ENCODE results near the gene SMIM38.

The SMIM38 gene

GRCh38 chr11:69155302-69156234 is at the start of gene SMIM38:
Gene SMIM38 (plus strand): TSS chr11:69155935. CDS start chr11:69157847, 1,912 bp downstream.
- no peak for DNase-seq

- no peak for DNase-seq
These were observed 49.5 kb upstream of the SMIM38 start for GRCh38 chr11:69106031-69106811.

GRCh38 chr11:69107413-69107812 is 48.3 kb upstream of the SMIM38 start:
- DNase-seq: no peak

GRCh38 chr11:69108030-69108429 is 47.7 kb upstream of the SMIM38 start:
- no peak for DNase-seq

- no peak for DNase-seq
These were observed 47.2 kb upstream of the SMIM38 start for GRCh38 chr11:69108559-69108958.

- no peak for DNase-seq
These were observed 46.6 kb upstream of the SMIM38 start for GRCh38 chr11:69109101-69109500.

GRCh38 chr11:69110451-69110850 is 45.3 kb upstream of the SMIM38 start:
- no peak for DNase-seq

- no peak for DNase-seq
These were observed 43.9 kb upstream of the SMIM38 start for GRCh38 chr11:69111624-69112542.

- DNase-seq: no peak
These were observed 42.5 kb upstream of the SMIM38 start for GRCh38 chr11:69113226-69113625.

- no peak for DNase-seq
These were observed 41.9 kb upstream of the SMIM38 start for GRCh38 chr11:69113646-69114340.

GRCh38 chr11:69114362-69114761 is 41.4 kb upstream of the SMIM38 start:
- DNase-seq: no peak

- DNase-seq: no peak
These were observed 40.8 kb upstream of the SMIM38 start for GRCh38 chr11:69114811-69115523.

GRCh38 chr11:69115586-69116560 is 39.9 kb upstream of the SMIM38 start:
- DNase-seq: no peak

GRCh38 chr11:69116671-69117070 is 39.1 kb upstream of the SMIM38 start:
- DNase-seq: no peak

- DNase-seq: no peak
These were observed 36.5 kb upstream of the SMIM38 start for GRCh38 chr11:69119190-69119589.

GRCh38 chr11:69120096-69120875 is 35.4 kb upstream of the SMIM38 start:
- DNase-seq: no peak

GRCh38 chr11:69121021-69121420 is 34.7 kb upstream of the SMIM38 start:
- DNase-seq: no peak

- no peak for DNase-seq
These were observed 34.0 kb upstream of the SMIM38 start for GRCh38 chr11:69121621-69122325.

- no peak for DNase-seq
These were observed 33.5 kb upstream of the SMIM38 start for GRCh38 chr11:69122326-69122629.
